Mucosa of rectum (tissue), 2 donors: ENCODE results near the gene SSNA1.
"Not testable (repeated sequence)": the region's sequence is repeated elsewhere in the genome, so short reads cannot be mapped to it uniquely, and the experiment has no call there.

Experiments used
- H3K27ac ChIP-seq, 2 donors: one replicate each; pipeline ENCODE4 v1.7.0; 2013; ENCODE audit warnings: inconsistent platforms in 2 of 2, low read depth in 2 of 2, low read length in 2 of 2
- H3K27me3 ChIP-seq, 2 donors: one replicate each; pipeline ENCODE4 v1.7.0; 2013; ENCODE audit warnings: low read length in 2 of 2; ENCODE audit not compliant: control insufficient read depth in 2 of 2, insufficient read depth in 2 of 2
- H3K36me3 ChIP-seq, 2 donors: one replicate each; pipeline ENCODE4 v1.7.0; 2013; ENCODE audit warnings: low read length in 2 of 2; ENCODE audit not compliant: control insufficient read depth in 2 of 2, insufficient read depth in 2 of 2
- H3K4me1 ChIP-seq, 2 donors: one replicate each; pipeline ENCODE4 v1.7.0; 2013; ENCODE audit warnings: low read length in 2 of 2, mild to moderate bottlenecking in 1 of 2; ENCODE audit not compliant: control insufficient read depth in 2 of 2, insufficient read depth in 2 of 2
- H3K4me3 ChIP-seq, 2 donors: one replicate each; pipeline ENCODE4 v1.7.0; 2013; ENCODE audit warnings: low read length in 2 of 2
- H3K9ac ChIP-seq, 2 donors: one replicate each; pipeline ENCODE4 v1.7.0; 2013; ENCODE audit warnings: low read length in 2 of 2, low read depth in 1 of 2, mild to moderate bottlenecking in 1 of 2
- H3K9me3 ChIP-seq, 2 donors: one replicate each; pipeline ENCODE4 v1.7.0; 2013; ENCODE audit warnings: low read length in 2 of 2; ENCODE audit not compliant: control insufficient read depth in 2 of 2
- donor health status: healthy.
- donor health status: Normal muscosa, but diverticular disease.

SSNA1 gene

DNA sequence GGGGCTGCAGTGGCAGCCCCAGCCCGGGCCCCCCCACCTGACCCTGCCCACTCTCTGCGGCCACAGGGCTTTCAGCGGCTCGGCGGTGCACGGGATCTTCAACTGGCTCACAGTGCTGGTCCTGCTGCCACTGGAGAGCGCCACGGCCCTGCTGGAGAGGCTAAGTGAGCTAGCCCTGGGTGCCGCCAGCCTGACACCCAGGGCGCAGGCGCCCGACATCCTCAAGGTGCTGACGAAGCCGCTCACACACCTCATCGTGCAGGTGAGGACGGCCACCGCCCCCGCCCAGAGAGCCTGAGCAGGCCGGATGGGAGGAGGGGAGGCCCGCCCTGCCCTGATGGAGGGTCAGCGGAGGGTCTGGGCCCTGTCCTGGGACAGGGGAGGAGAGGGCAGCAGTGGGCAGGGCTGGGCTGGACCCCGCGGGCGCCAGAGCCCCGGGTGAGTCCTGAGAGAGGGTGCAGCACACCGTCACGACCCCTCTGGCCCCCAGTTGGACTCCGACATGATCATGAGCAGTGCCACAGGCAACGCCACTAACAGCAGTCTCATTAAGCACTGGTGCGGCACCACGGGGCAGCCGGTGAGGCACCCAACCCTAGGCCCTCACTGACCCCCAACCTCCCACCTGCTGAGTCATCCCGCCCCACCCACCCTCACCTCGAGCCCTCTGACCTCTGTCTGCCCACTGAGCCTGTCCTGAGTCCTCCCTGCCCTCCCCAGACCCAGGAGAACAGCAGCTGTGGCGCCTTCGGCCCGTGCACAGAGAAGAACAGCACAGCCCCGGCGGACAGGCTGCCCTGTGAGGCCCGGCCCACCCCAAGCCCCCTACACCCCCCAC lies 44.9 kb downstream of the SSNA1 start:
- Histone ChIP-seq H3K27me3 (peaks cover 17 to 44% of the 10 kb centered on the region in 2 donors), H3K4me1 (peaks cover 34 to 43% of the 10 kb centered on the region in 2 donors)

GRCh38 chr9:137234055-137234697 lies 45.7 kb downstream of the SSNA1 start:
- Histone ChIP-seq H3K27ac (no peak overlapping the region), H3K9ac (no peak overlapping the region), H3K36me3 (no peaks in the 10 kb centered on the region), H3K4me1 (peaks cover 42 to 47% of the 10 kb centered on the region in 2 donors), H3K4me3 (no peak overlapping the region), H3K9me3 (no peaks in the 10 kb centered on the region), H3K27me3 (peaks cover 14 to 36% of the 10 kb centered on the region in 2 donors)

More for the DNA sequence above, 44.9 kb downstream of the SSNA1 start:
- no peaks in the 10 kb centered on the region for H3K36me3 ChIP-seq
- no peak overlapping the region for H3K9ac ChIP-seq
- no peak overlapping the region for H3K27ac ChIP-seq
- no peaks in the 10 kb centered on the region for H3K9me3 ChIP-seq
- no peak overlapping the region for H3K4me3 ChIP-seq

DNA sequence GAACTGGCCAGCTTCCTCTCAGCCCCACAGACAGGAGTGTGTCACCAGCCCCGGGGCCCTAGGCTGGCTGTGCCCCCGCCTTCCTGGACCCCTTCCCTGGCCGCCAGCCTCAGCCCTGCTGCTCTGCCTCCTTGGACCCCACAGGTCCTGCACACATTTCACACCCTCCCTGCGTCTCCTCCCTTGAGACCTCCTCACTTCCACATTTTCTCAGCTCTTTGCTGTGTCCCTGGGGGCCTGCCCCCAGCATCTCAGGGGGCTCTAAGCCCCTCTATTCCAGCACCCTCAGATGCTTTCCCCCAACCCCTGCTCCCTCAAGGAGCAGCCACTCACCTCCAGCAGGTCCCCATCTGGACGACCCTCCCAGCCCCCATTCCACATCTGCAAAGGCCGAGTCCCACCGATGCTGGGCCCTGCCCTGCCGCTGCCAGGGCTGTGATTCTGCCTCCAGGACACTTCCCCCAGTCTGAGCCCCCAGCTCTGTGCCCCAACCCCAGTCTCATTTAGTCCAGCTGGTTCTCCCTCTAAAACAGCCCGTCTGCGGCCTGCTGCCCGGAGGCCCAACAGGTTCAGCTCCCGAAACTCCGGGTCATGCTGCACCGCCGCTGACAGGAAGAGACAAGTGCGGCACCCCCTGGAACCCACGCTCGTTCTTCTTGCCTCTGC lies 46.4 kb downstream of the SSNA1 start:
- H3K4me3 ChIP-seq = no peak overlapping the region
- peaks cover 13 to 31% of the 10 kb centered on the region in 2 donors for H3K27me3 ChIP-seq
- no peak overlapping the region for H3K9ac ChIP-seq
- H3K4me1 ChIP-seq = peaks cover 38 to 42% of the 10 kb centered on the region in 2 donors
- no peaks in the 10 kb centered on the region for H3K36me3 ChIP-seq
- H3K27ac ChIP-seq = no peak overlapping the region
- no peaks in the 10 kb centered on the region for H3K9me3 ChIP-seq

GRCh38 chr9:137235424-137236237 lies 47.2 kb downstream of the SSNA1 start:
- H3K4me1 ChIP-seq = peaks cover 36 to 43% of the 10 kb centered on the region in 2 donors
- H3K4me3 ChIP-seq = no peak overlapping the region
- peak overlapping the region in 1 of 2 donors; percentile 65 for H3K9ac ChIP-seq
- H3K36me3 ChIP-seq = no peaks in the 10 kb centered on the region
- no peaks in the 10 kb centered on the region for H3K9me3 ChIP-seq
- H3K27ac ChIP-seq = no peak overlapping the region
- H3K27me3 ChIP-seq = peaks cover 13 to 29% of the 10 kb centered on the region in 2 donors

GRCh38 chr9:137236238-137236935 lies 47.9 kb downstream of the SSNA1 start:
- no peaks in the 10 kb centered on the region for H3K9me3 ChIP-seq
- no peaks in the 10 kb centered on the region for H3K36me3 ChIP-seq
- H3K9ac ChIP-seq = peak overlapping the region; percentile 63 to 65
- H3K27me3 ChIP-seq = peaks cover 11 to 28% of the 10 kb centered on the region in 2 donors
- peak overlapping the region; percentile 13 to 50 for H3K4me3 ChIP-seq
- peaks cover 36 to 43% of the 10 kb centered on the region in 2 donors for H3K4me1 ChIP-seq
- peak overlapping the region in 1 of 2 donors; percentile 23 for H3K27ac ChIP-seq

GRCh38 chr9:137236936-137237421 lies 48.5 kb downstream of the SSNA1 start:
- H3K9ac ChIP-seq = peak overlapping the region; percentile 63 to 65
- H3K9me3 ChIP-seq = no peaks in the 10 kb centered on the region
- H3K36me3 ChIP-seq = peaks cover 0 to under 1% of the 10 kb centered on the region in 2 donors
- peak overlapping the region; percentile 13 to 50 for H3K4me3 ChIP-seq
- H3K27ac ChIP-seq = peak overlapping the region; percentile 75 to 80
- peaks cover 36 to 43% of the 10 kb centered on the region in 2 donors for H3K4me1 ChIP-seq
- peaks cover 11 to 22% of the 10 kb centered on the region in 2 donors for H3K27me3 ChIP-seq

DNA sequence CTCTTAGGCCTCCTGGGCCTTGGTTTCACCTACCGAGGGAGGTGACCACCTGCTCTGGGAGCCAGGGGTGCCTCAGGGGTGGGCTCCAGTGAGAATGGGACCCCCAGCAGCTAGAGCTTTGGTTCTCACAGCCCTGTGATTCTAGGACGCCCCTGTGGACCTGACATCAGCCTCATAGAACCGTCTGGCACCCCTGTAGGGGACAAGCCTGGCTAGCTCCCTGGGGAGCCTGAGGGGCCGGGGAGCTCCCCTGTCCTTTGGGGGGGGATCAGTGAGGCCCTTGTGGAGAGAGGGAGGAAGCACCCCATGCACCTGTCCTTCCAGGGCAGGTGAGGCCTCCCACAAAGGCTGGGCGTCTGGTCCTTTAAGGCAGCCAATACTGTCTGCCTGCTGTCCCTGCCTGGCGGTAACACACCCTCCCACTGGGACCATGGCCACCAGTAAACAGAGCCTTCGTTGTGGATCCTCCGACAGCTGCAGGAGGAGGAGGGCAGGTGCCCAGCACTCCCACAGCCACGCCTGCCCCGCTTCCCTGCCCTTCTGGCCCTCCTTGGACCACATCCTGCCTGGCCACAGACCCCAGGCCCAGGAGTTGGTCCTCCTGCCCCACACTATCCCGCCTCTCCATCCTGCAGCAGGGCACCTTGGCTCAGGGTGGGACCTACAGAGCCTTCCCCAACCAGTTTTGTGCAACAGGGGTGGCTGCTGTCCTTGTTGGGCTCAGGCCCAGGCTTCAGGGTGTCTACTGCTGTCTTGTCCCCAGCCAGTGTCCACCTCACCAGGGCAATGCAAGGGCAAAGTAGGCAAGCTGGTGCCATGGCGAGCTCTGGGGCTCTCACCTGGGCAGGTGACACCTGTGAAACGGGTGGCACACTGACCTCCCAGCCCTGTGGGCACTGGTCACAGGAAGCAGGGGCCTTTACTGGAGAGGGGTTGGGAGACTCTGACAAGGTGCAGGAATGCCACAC lies 49.6 kb downstream of the SSNA1 start:
- H3K27ac ChIP-seq = peak overlapping the region; percentile 75 to 80
- peak overlapping the region in 1 of 2 donors; percentile 65 for H3K9ac ChIP-seq

DNA sequence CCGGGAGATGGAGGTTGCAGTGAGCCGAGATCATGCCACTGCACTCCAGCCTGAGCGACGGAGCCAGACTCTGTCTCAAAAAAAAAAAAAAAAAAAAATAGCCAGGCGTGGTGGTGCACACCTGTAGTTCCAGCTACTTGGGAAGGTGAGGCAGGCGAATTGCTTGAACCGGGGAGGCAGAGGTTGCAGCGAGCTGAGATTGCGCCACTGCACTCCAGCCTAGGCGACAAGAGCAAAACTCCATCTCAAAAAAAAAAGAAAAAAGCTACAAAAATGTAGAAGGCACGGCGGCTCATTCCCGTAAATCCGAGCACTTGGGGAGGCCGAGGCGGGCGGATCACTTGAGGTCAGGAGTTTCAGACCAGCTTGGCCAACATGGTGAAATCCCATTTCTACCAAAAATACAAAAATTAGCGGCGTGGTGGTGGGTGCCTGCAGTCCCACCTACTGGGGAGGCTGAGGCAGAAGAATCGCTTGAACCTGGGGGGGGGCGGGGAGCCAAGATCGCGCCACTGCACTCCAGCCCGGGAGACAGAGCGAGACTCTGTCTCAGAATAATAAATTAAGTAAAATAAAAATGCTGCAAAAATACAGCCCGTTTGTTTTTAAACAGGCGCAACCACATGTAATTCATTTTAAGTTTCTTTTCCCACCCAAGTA lies 51.2 kb downstream of the SSNA1 start:
- peak overlapping the region; percentile 72 to 94 for H3K9ac ChIP-seq
- H3K9me3 ChIP-seq, H3K27me3 ChIP-seq: not testable (repeated sequence)
- peaks cover 14 to 19% of the 10 kb centered on the region in 2 donors for H3K36me3 ChIP-seq
- peak overlapping the region; percentile 99 for H3K27ac ChIP-seq
- peaks cover 52 to 60% of the 10 kb centered on the region in 2 donors for H3K4me1 ChIP-seq
- H3K4me3 ChIP-seq = peak overlapping the region; percentile 71 to 78

More for the DNA sequence above, 49.6 kb downstream of the SSNA1 start:
- peak overlapping the region in 1 of 2 donors; percentile 22 for H3K4me3 ChIP-seq
- no peaks in the 10 kb centered on the region for H3K9me3 ChIP-seq
- H3K27me3 ChIP-seq = peaks cover 11 to 14% of the 10 kb centered on the region in 2 donors
- H3K36me3 ChIP-seq = peaks cover 6 to 11% of the 10 kb centered on the region in 2 donors
- peaks cover 43 to 47% of the 10 kb centered on the region in 2 donors for H3K4me1 ChIP-seq
